ENCODE data around the gene ABCD4.

GRCh38 chr14:74281069-74281468 lies 21.7 kb downstream of the ABCD4 start:
- TF ChIP-seq CTCF (IDR thresholded peaks at IDR 0.05; ENCODE audit: low read depth, low read length, missing input control) (no peak), TAF1 (conservative IDR thresholded peaks at IDR 0.05) (no peak), ZBTB33 (IDR thresholded peaks at IDR 0.05) (no peak), RAD21 (IDR thresholded peaks at IDR 0.05) (no peak), MAX (IDR thresholded peaks at IDR 0.05) (no peak), SP1 (IDR thresholded peaks at IDR 0.05) (no peak), REST (IDR thresholded peaks at IDR 0.05) (no peak)

All from liver (tissue), 3 donors.